ENCODE data around the gene ICAM1.

DNA sequence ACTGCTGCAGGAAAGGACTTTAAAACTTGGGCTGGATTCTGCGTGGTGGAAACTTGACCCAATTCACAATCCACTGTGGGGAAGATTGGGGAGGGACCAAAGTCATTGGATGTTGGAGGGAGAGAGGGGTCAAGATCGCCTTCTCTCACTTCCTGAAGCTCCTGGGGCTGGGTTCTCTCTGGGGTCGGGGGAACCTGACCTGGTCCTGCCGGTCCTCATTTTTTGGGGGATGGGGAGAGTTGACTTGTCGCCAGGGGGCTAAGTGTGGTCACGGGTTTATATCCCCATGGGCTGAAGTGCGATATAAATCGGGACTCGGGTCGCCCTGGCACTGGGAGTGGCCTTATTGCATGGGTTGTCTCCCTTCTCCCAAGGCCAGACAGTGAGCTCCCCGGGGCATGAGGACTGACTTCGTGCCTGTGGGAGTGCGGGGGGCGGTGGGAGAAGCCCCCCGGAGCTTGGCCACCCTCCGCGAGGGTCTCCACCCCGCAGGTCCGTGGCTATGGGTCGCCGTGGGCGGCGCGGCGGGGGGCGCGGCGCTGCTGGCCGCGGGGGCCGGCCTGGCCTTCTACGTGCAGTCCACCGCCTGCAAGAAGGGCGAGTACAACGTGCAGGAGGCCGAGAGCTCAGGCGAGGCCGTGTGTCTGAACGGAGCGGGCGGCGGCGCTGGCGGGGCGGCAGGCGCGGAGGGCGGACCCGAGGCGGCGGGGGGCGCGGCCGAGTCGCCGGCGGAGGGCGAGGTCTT lies 25.1 kb downstream of the ICAM1 start:
- TF ChIP-seq TCF7L2 (IDR thresholded peaks at IDR 0.05; ENCODE audit: low read depth, low read length) (no peak), REST (IDR thresholded peaks at IDR 0.05; ENCODE audit: insufficient read depth in 1 of 2, low read depth in 2 of 2, low read length in 1 of 2) (no peak), POLR2AphosphoS5 (IDR thresholded peaks at IDR 0.05; ENCODE audit: low read depth, low read length) (no peak), SIN3A (IDR thresholded peaks at IDR 0.05; ENCODE audit: borderline replicate concordance, insufficient read depth, low read depth, low read length) (no peak)
- TF ChIP-seq, protein P1, sequence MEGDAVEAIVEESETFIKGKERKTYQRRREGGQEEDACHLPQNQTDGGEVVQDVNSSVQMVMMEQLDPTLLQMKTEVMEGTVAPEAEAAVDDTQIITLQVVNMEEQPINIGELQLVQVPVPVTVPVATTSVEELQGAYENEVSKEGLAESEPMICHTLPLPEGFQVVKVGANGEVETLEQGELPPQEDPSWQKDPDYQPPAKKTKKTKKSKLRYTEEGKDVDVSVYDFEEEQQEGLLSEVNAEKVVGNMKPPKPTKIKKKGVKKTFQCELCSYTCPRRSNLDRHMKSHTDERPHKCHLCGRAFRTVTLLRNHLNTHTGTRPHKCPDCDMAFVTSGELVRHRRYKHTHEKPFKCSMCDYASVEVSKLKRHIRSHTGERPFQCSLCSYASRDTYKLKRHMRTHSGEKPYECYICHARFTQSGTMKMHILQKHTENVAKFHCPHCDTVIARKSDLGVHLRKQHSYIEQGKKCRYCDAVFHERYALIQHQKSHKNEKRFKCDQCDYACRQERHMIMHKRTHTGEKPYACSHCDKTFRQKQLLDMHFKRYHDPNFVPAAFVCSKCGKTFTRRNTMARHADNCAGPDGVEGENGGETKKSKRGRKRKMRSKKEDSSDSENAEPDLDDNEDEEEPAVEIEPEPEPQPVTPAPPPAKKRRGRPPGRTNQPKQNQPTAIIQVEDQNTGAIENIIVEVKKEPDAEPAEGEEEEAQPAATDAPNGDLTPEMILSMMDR (IDR thresholded peaks at IDR 0.05) = no peak

Measured in Panc1 (cell line).